ENCODE results near the gene RBBP8NL.
A peak's percentile ranks its signal among the peaks of the same experiment; 100 is the strongest.

The RBBP8NL gene

DNA sequence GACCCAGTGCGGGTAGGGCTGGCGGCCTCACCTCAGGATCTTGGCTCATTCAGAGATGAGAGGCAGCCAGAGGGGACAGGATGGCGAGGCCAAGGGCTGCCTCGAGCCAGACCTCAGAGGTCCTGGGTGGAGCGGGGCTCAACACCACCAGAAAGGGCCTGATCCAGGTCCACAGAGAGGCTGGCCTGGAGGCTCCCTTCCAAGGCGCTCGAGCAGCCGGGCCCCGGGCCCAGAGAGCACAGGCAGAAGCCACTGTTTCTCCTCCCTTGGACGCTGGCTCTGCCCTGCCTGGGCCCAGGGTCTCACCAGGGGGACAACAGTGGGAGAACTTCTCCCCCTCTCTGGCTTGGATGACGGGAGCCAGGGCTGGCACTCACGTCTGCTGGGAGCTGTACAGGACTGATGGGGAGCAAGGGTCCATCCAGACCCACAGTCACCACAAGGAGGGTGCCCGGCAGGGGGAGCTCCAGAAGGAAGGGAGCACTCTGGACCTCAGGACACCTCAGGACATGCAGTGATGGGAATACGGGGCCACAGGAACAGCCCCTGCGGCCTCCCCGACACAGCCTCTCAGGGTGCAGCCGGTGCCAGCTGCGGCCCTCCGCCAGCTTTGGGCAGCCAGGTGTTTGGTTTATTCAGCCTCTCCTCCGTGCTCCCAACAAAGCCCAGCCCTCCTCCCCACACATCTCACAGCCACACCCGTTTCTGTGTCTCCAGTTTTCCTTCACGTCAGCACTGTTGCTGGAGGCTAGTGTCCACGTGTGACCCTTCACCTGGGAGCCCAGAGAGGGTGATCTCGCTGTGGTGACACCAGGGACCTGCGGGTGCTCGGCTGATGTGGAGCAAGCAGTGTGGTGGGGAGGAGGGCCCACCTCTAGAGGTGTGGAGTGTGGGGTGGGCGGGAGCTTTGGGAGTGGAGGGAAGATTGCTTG lies 31.8 kb downstream of the RBBP8NL start:
- DNase-seq (ENCODE audit: insufficient read length, low spot score) (no peak), FAIRE-seq (peak; percentile 92)

DNA sequence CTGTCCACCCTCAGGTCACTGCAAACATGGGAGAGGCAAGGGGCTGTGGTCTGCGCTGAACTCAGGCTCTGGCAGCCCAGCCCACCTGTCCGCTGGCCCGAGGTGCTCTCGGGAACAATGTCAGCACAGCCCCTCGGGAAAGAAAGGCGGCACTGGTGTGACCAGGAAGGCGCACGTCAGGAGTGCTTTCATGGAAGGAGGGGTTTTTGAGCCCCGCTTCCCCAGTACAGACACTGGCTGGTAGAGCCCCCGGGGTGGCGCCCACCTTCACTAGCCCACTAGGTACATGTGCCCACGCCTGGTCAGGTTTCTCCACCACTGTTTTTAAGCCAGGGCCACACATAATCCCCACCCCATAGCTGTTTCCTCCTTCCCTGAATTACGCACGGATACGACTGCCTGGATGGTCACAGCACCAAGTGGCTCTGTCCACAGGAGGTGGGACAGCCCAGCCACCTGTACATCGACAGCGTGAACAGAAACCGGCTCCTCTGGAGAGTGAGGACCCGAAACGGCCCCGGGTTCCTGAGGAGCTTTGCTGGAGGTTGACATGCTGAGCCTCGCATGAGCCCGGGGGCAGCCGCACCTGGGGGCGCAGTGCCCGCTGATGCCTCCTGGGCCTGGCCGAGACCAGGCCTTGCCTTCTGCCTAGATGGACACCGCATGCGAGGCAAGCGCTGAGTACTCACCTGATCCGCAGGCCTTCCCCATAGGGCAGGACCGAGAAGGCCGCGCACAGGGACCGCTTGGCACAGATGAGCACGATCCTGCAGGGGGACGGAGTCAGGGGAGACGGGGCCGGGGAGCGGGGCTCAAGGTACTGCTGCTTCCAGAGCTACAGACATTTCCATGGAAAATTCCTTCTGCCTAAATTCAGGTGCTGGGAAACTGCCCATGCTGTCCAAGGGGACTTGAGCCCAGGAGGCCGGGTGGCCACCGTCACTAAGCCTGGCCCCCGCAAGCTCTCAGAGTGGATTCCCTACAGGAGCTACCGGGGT lies 32.8 kb downstream of the RBBP8NL start:
- DNase-seq (ENCODE audit: insufficient read length, low spot score) (no peak), FAIRE-seq (peak; percentile 81)

DNA sequence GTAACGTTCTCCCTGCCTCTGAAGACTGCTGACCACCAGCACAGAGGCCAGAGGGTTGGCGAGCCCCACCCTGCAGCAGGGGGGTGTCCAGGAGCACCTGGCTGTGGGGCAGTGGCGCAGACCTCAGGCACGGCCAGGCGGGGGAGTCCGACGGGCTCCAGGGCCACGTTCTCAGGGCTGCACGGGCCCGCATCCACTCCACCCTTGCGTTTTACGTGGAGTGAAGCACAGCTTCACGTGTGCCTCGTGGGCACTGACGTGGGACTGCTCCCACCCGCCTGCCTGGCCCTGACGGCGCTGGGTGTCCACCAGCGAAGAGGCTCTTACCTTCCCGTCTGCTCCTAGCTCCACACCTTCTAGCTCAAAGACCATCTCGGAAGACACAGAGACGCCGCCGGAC lies 33.5 kb downstream of the RBBP8NL start:
- DNase-seq (ENCODE audit: insufficient read length, low spot score) (no peak), FAIRE-seq (peak; percentile 80)

DNA sequence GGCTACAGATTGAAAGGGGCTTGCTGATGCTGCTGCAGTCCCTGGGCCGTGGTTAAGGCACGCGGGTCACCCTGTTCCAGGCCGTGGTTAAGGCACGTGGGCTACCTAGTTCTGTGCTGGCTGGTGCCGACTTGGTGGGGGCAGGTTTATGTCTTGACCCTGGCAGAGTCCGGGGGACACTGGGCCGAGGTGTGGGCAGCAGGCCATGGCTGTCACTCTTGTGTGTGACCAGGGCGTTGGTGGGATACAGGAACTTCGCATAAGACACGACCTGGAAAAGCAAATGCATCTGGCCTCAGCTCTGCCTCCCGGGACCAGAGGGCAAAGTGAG lies 34.0 kb downstream of the RBBP8NL start:
- FAIRE-seq: no peak
- no peak for DNase-seq (ENCODE audit: insufficient read length, low spot score)

DNA sequence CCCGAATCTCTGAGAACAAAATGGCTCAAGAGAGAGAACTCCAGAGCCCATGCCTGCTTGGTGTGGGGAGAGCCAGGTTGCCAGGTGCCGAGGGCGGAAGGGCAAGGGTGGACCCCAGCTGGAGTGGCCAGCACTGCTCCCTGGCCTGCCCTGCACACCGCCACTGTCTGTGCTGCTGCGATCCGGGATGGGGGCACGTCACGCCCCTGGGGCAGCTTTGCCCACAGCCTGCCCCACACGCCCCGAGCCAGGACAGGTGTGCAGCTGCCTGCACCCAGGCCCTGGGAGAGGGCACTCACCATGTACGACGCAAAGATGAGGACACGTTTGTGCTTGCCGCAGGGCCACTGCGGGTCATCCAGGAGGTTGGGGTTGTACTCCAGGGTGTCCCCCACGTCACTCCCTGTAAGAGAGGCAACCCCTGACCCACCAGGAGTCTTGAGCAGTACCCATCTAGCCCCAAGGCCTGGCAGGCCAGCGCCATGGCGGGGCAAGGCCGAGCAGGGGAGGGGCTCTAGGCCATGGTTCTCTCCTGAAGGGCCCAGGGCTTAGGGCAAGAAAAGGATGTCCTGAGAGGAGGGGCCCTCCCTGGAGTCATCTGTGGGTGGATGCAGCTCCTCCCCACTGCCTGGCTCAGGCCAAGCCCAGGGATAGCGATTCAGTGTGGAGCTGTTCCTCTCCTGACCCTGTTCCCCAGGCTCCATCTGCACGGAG lies 34.6 kb downstream of the RBBP8NL start:
- FAIRE-seq: peak; percentile 49

DNA sequence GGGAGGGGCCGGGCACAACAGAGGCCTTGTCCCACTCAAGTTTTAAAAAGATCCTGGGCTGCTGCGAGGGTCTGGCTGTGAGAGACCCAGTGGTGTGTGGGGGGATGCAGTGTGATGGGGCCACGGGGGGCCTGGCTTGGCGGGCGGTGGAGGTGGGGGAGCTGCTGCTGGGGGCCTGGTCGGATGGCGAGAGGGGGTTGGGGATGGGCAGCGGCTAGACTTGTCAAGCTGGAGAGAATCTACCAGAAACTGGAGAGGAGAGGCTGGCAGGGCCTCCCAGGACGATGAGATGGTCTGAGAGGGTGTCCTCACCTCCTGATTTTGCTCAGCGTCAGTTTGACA lies 35.3 kb downstream of the RBBP8NL start:
- DNase-seq (ENCODE audit: insufficient read length, low spot score) (no peak), FAIRE-seq (no peak)

More for the DNA sequence above, 34.6 kb downstream of the RBBP8NL start:
- DNase-seq (ENCODE audit: insufficient read length, low spot score): no peak

DNA sequence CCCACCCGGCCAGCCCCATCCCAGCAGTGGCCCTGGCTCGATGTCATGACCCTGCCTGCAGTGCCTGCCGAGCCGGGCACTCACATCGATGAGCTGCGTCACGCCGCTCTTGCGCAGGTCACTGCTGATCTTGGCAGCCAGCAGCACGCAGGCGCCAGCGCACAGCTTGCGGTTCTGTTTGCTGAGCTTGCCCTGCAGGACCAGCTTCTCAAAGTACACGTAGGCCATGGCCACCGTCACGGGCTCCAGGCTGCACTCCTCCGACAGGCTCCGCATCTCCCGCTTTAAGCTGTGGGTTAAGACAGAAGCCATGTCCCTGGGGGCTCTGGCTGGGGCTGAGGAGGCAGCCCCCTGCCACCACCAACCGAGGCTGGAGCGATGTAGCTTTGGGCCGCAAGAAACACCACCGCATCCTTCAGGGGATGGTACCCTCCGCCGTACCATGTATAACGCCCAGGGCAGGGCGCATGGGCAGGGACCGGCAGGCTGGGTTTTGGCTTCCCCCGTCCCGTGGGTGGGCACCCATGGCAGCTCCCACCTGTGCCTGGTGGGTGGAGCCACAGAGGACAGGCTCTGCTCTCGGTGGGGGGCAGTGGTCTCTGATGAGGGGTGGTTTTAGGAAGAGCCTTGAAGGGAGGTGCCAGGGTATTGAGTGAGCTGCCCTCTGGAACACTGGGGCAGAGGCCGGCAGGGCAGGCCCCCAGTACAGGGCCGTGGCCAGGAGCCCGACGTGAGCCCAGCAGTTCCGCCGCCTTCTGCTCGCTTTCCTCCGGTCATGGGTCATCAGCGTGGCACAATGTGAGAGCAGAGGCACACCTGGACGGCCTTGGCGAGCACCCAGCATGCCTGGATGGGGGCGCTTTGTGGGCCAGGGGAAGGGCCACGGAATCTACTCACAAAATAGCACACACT lies 35.9 kb downstream of the RBBP8NL start:
- DNase-seq (ENCODE audit: insufficient read length, low spot score) (no peak), FAIRE-seq (peak; percentile 40)

DNA sequence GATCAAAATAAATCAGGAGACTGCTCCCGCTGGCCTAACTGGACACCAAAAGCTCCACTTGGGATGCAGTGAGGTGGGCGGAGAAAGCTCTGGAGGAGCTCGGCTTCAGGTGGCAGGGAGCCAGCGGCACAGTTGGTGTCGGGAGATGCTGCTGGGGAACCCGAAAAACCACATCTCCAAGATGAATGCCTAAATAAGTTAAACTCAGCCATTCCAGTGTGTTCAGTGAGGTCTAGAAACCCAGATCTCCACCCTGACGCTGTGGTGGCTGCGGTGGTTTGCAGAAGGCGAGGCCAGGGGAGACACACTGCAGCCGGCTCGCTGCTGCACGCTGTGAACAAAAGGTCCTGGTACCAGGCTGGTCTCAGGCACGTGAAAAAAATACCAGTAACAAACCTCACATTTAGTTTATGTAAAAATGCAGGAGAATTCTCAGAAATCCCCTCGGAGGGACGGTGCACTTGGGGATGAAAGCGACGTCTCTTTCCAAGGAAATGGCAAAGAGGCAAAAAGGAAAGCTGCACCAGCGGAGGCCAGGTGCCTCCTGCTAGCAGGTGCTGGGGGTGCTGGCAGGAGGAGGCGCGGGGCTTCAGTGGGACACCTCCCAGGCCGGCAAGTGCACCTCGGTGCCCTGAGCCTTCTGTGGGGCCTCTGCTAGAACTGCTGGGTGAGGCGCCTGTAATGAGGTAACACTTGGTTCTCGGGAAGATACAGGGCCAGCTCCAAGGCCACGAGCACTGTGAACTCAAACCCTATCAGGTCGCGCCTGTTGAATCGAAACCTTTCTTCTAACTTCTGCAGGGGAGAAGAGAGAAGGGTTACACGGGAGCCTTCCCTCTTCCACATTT lies 36.8 kb downstream of the RBBP8NL start:
- FAIRE-seq (no peak), DNase-seq (ENCODE audit: insufficient read length, low spot score) (no peak)

DNA sequence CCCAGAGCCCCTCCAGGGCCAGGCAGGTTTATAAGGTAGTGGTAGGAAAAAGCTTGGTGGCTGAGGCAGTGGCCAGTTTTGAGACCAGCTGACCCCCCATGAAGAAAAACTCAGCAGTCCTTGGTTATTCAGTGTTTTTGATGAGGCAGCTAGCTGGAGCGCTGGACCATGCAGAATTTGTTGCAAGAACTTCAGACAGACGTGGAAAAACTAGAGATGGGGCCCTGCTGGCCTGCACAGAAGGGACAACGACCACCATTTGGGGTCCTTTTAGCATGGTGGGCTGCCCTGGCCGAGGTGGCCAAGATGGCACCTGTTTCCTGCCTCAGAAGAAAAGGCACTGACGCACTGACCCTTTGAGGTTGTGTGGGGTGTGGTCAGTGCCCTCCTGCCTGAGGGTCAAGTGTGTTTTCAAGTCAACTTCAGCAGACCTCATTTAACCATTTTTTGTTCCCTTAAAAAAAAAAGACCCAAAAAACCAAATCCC lies 37.7 kb downstream of the RBBP8NL start:
- FAIRE-seq (no peak), DNase-seq (ENCODE audit: insufficient read length, low spot score) (no peak)

DNA sequence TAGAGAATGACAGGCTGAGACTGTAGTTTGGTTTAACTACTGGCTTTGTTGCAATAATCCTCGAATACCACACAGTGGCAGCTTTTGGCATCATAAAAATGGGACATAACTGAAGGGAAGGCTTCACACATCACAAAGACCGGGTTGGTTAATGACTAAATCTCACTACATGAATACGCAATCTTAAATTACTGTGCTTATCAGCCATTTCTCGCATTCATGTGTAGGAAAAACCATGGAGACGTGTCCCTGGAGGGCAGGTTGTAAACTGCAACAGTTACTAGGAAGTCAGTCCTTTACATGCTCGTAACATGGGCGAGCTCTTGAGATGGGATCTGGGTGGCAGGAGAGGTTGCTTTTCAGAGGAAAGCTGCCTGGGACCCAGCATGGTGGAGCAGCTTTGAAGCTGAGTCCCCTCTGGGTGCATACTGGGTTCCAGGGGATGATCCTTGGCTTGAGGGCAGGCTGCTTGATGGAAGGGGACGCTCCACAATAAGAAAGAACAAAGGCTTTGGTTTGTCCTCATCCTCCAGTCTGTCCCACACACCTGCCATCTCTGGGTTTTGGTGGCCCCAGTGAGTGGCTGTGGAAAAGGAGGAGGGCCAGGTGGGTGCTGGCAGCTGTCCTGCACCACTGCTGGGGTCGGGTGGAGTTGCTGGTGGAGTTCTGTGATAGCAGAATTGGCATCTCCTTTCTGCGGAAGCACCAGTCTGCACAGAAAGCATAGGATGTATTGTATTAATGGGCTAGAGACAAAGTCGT lies 38.3 kb downstream of the RBBP8NL start:
- no peak for FAIRE-seq
- no peak for DNase-seq (ENCODE audit: insufficient read length, low spot score)

DNA sequence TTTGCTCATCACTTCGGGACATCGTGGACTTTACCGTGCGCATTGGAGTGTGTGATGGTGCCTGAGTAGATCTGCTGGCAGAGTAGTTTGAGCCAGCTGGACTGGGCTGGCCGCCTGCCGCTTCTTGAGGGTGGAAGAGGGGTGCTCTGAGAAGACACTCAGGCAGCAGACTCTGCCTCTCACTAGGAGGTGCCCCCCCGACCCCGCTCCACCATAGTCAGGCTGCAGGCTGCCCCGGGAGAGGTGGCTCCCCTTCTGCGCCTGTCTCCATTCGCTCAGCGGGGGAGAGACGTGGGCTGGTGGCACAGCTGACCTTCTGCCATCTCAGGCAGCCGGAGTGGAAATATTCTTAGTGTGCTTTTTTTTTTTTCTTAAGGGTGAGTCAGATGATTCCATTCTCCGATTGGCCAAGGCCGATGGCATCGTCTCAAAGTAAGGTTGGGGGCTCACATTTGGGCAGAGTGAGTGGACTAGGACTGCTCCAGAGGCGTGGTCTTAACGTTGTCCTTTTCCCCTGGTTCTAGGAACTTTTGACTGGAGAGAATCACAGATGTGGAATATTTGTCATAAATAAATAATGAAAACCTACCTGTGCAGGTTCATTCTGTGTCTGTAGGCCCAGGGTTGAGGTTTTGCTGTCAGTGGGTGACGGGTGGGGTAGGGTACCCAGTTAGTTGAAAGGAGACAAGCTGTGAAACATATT lies 39.3 kb downstream of the RBBP8NL start:
- DNase-seq (ENCODE audit: insufficient read length, low spot score): no peak
- FAIRE-seq: peak; percentile 84

DNA sequence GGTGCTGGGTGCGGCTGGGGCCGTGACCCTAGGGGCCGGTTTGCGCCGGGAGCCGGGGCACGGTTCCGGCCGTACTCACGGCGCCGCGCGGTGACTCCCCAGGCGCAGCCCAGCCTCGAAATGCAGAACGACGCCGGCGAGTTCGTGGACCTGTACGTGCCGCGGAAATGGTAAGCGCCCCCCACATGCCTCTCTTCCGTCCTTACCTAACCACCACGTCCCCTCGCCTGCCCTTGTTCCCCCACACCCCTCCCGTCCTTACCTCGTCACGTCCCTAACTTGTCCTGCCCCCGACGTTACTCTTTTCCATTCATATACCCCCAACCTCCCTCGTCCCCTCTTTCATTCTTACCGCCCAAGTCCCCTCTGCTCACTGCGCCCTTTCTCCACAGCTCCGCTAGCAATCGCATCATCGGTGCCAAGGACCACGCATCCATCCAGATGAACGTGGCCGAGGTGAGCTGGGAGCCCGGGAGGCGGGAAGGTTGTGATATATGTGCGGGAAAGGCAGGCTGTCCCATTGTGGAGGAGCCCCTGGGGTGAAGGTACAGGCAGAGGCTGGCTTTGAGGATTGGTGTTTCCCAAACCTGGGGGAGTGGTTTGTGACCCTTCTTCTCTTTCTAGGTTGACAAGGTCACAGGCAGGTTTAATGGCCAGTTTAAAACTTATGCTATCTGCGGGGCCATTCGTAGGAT lies 40.0 kb downstream of the RBBP8NL start:
- no peak for FAIRE-seq
- no peak for DNase-seq (ENCODE audit: insufficient read length, low spot score)

DNA sequence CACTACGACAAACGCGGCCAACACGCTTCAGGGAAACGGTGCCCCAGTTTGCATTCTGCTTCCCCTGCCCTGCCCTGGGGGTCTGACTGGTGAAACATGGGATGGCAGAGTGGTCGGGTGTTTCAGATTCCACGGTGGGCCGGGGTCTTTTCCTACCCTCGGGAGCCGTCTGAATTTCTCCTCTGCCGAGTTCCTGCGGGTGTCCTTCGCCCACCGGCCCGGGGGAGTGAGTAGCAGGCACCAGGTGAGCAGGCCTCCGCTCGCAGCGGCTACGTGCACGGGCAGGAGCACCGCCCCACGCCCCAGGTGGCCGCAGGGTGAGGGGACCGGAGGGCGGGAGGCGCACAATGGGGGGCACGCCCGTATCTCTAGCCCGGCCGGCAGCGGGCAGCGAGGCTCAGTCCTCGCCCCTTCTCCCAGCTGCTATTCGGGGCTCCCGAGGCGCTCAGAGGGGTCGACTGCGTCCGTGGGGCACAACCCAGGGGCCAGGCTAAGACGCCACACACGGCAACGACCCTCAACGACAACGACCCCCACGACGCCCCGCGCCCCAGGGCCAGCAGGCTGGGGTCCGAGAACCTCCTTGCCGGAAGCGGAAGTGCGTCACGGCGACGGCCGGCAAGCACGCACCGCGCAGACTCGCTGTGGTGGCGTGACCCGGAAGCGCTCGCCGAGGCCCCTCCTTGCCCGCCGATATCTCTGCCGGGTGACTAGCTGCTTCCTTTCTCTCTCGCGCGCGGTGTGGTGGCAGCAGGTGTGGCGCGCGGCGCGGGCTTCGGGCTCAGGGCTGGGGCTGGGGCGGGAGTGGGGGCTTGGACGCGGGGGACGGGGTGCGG lies 40.7 kb downstream of the RBBP8NL start, which contains the start of gene RPS21:
Gene RPS21 (plus strand): TSS at position 721 of the 836 bp plus-strand sequence. CDS start 236 bp downstream, outside the sequence.
- peak; percentile 99 for FAIRE-seq
- DNase-seq (ENCODE audit: insufficient read length, low spot score): peak; percentile 99

DNA sequence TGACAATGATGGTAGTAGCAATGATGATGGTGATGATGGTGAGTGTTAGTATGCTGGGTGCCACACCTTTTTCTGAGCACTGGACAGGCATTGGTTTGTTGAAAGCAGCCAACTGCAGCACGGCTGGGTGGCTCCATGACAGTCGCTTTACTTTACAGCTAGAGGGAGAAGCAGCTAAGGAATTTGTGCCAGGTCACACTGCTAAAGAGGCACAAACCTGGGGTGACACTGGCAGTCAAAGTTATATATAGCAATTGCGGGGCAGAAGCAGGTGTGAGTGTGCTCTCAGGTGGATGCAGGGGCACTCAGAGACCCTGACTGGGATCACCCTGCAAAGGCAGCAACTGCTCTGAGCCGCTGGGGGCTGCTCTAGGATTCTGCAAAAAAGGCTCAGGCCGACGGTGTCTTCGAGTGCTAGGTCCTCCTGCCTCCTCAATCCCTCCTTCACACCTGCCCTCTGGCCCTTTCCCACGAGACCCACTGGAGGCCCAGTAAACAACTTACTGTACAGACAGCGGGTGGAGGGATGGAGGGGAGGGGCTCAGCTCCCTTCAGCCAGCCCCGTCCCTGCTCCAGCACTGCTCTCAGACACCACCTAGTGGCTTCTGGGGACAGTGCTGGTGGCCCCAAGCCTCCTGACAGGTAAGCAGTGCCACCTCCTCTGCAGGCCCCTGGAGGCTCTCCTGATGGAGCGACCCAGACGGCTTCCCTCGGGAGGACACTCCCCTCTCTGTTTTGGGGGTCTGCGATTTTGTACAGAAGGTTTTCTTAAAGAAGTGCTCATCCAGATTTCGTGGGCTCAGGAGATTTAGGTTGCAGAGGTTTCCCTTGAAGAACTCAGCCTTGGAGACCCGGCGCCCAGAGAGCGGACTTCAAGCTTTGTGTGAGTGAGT lies 44.8 kb downstream of the RBBP8NL start:
- DNase-seq (ENCODE audit: insufficient read length, low spot score) (peak; percentile 99), FAIRE-seq (no peak)

DNA sequence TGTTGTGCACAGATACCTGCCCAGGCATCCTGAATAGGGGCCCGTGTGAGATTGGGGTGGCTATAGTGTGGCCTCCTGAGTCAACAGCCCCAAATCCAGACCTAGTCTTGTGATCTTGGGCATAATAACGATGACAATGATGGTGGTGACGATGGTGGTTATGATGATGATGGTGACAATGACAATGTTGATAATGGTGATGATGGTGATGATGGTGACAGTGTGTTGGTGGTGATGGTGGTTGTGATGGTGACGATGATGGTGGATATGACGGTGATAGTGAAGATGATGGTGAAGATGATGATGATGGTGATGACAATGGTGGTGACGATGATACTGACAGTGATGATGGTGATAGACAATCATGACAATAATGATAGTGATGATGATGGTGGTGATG lies 45.5 kb downstream of the RBBP8NL start:
- DNase-seq (ENCODE audit: insufficient read length, low spot score) (no peak), FAIRE-seq (peak; percentile 100)
